Osteoblast (primary cell): ENCODE results near the gene TSR2. TPM values are rescaled to one million over a fixed set of nuclear protein-coding genes. Genes with fewer than 3 reads are reported as not detected.

Source experiments
- DNase-seq: peaks from one replicate; pipeline ENCODE4 v3.0.0; 2011; ENCODE audit warnings: low spot score, mixed read lengths; ENCODE audit not compliant: insufficient read length; ENCODE audit errors: missing footprints
- H2AFZ ChIP-seq: 2 replicates; pipeline ENCODE4 v1.6.0; 2011; ENCODE audit warnings: mild to moderate bottlenecking, low read length
- H3K27ac ChIP-seq: 2 replicates; pipeline ENCODE4 v1.5.1; 2011; ENCODE audit warnings: mild to moderate bottlenecking, low read depth, low read length, moderate library complexity
- H3K27me3 ChIP-seq: 2 replicates; pipeline ENCODE4 v1.6.0; 2012; ENCODE audit warnings: mild to moderate bottlenecking, control low read depth, inconsistent platforms, low read length, moderate library complexity; ENCODE audit not compliant: insufficient read depth
- H3K36me3 ChIP-seq: 2 replicates; pipeline ENCODE4 v1.5.1; 2011; ENCODE audit warnings: mild to moderate bottlenecking, low read length, control low read depth, moderate library complexity; ENCODE audit not compliant: insufficient read depth
- H3K4me1 ChIP-seq: 2 replicates; pipeline ENCODE4 v1.5.1; 2011; ENCODE audit warnings: mild to moderate bottlenecking, low read length, control low read depth, moderate library complexity; ENCODE audit not compliant: insufficient read depth
- H3K4me2 ChIP-seq: 2 replicates; pipeline ENCODE4 v1.6.0; 2011; ENCODE audit warnings: mild to moderate bottlenecking, low read length; ENCODE audit not compliant: insufficient read depth
- H3K4me3 ChIP-seq: fragments of 200-600 bp; sonication (generic); 3 replicates; pipeline ENCODE4 v1.5.1; 2012; ENCODE audit warnings: mild to moderate bottlenecking, low read length, inconsistent platforms; ENCODE audit not compliant: insufficient read depth
- H3K79me2 ChIP-seq: 2 replicates; pipeline ENCODE4 v1.6.0; 2012; ENCODE audit warnings: mild to moderate bottlenecking, low read length, control low read depth, inconsistent platforms; ENCODE audit not compliant: insufficient read depth
- H3K9me3 ChIP-seq: 2 replicates; pipeline ENCODE4 v1.5.1; 2011; ENCODE audit warnings: low read depth, low read length, control low read depth
- H4K20me1 ChIP-seq: 2 replicates; pipeline ENCODE4 v1.6.0; 2012; ENCODE audit warnings: mild to moderate bottlenecking, low read length, control low read depth; ENCODE audit not compliant: insufficient read depth
- CTCF ChIP-seq: IDR thresholded peaks from 2 replicates; pipeline ENCODE4 v1.5.1; 2011; ENCODE audit warnings: mild to moderate bottlenecking, low read depth, low read length, moderate library complexity; ENCODE audit errors: extremely low read depth
- total RNA-seq: library from RNA; depleted of rRNA; stranded (reverse); fragments of >200 nt; gene quantifications from 2 replicates; pipeline ENCODE4 v1.2.3, GENCODE V29; 2012

Gene TSR2
- total RNA-seq, 1 donor, result 9.0 TPM

DNA sequence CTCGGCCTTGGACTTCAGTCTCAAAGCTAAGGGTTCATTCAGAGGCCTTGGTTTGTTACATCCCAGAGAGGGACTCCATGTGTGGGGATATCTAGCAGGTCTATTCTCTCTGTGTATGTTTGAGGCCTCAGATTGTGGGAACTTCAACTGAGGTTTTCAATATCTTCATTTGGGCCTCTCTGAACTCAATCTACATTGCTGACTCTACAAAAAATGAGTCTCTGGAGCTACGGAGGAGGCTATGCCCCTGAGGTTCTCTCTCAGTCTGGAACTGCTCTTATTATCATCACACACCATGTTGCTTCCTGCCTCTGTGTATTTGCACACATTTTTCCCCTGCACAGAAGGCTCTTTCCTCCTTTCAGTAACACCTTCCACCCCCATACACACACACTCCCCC, 5.1 kb upstream of the TSR2 start:
- Histone ChIP-seq H3K4me3 (no peak overlapping the region), H4K20me1 (no peaks in the 10 kb centered on the region), H3K9me3 (no peaks in the 10 kb centered on the region), H2AFZ (no peak overlapping the region), H3K4me1 (no peaks in the 10 kb centered on the region), H3K79me2 (no peaks in the 10 kb centered on the region), H3K4me2 (no peak overlapping the region), H3K27ac (no peak overlapping the region), H3K27me3 (no peaks in the 10 kb centered on the region), H3K36me3 (no peaks in the 10 kb centered on the region)
- no peak for TF ChIP-seq CTCF
- no peak for DNase-seq

DNA sequence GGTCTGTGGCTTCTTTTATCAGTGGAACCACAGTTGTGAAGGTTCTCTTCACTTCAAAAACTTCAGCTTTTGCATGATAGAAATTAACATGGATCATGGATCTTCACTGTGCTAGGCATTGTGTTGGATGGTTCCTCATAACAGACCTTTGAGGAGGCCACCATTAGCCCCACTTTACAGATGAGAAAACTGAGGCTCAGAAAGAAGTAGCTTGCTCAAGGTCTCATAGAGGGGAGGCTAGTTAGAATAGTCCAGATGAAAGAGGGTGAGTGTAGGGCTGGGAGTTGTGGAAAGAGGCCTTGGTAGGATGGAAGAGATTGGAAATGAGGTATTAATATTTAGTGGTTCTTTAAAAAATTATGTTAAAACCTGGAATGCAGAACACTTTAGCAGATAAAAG, 2.6 kb downstream of the TSR2 start:
- Histone ChIP-seq H3K4me2 (no peak overlapping the region), H3K27me3 (no peaks in the 10 kb centered on the region), H3K27ac (no peak overlapping the region), H3K4me3 (no peak overlapping the region), H3K9me3 (no peaks in the 10 kb centered on the region), H3K79me2 (peaks cover 28% of the 10 kb centered on the region), H2AFZ (no peak overlapping the region), H3K36me3 (peaks cover 11% of the 10 kb centered on the region), H4K20me1 (peaks cover 3% of the 10 kb centered on the region), H3K4me1 (no peaks in the 10 kb centered on the region)
- TF ChIP-seq CTCF, result no peak
- no peak for DNase-seq

GRCh38 chrX:54444752-54445151, 4.5 kb downstream of the TSR2 start:
- Histone ChIP-seq H3K27ac (no peak overlapping the region), H3K79me2 (peaks cover 28% of the 10 kb centered on the region), H3K4me2 (no peak overlapping the region), H2AFZ (no peak overlapping the region), H3K9me3 (no peaks in the 10 kb centered on the region), H4K20me1 (peaks cover 3% of the 10 kb centered on the region), H3K4me1 (no peaks in the 10 kb centered on the region), H3K4me3 (no peak overlapping the region), H3K27me3 (no peaks in the 10 kb centered on the region), H3K36me3 (peaks cover 13% of the 10 kb centered on the region)
- DNase-seq, result peak; percentile 43
- TF ChIP-seq CTCF, result no peak

DNA sequence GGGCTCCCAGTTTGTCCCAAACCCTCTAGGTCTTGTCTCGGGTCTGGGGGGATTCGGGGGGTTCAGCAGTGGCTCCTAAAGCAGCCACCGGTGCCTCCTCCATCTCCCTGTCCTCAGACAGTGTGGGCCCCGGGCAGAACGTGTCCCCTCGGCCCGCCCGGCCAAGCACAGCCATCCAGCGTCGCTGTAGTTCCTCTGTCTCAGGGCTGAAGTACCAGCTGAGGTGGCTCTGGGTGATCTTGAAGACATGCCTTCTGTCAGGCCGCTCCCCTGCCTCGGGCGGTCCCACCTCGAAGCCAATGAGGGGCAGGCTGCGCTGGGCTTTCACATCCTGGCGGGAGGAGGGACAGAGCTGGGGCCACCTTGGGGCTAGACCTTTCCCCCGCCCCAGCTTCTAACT, 5.9 kb downstream of the TSR2 start:
- Histone ChIP-seq H2AFZ (no peak overlapping the region), H3K4me2 (no peak overlapping the region), H3K4me1 (no peaks in the 10 kb centered on the region)

More for the DNA sequence above, 5.9 kb downstream of the TSR2 start:
- DNase-seq, result peak; percentile 15
- TF ChIP-seq CTCF, result no peak
- Histone ChIP-seq H3K79me2 (peaks cover 19% of the 10 kb centered on the region), H3K9me3 (no peaks in the 10 kb centered on the region), H3K36me3 (peaks cover 16% of the 10 kb centered on the region), H3K4me3 (no peak overlapping the region), H3K27me3 (no peaks in the 10 kb centered on the region), H4K20me1 (peaks cover 3% of the 10 kb centered on the region), H3K27ac (no peak overlapping the region)
